ENCODE results near the gene GRK5. TPM values are rescaled to one million over a fixed set of nuclear protein-coding genes. Genes with fewer than 3 reads are reported as not detected.
A peak's percentile ranks its signal among the peaks of the same experiment; 100 is the strongest.

Gene GRK5
- total and polyA plus RNA-seq, 9 donors = 18.1 to 29.2 (median 23.8) TPM

DNA sequence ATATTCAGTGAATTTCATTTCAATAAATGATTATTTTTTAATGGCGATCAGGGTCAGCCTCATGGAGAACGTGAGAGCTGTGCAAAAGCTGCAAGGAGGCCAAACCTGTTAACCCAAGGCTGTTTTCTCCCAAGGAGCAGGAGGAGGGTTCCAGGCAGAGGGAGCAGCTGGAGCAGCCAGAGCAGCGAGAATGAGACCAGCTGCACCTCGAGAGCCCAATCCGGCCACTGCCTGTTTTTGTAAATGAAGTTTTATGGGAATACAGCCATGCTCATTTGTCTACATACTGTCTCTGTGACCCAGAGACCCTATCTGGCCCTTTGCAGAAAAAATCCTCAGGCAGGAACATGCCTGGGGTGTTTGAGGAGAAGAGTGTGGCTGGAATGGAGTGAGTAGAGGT is 104.9 kb downstream of the GRK5 start:
- no peak overlapping the region for H3K4me3 ChIP-seq (ENCODE audit: low read length)
- no peaks in the 10 kb centered on the region for H3K27me3 ChIP-seq (ENCODE audit: control insufficient read depth, insufficient read depth, low read length)
- H3K27ac ChIP-seq (ENCODE audit: low read length) = no peak overlapping the region
- no peaks in the 10 kb centered on the region for H3K9me3 ChIP-seq (replicated peaks; ENCODE audit: control insufficient read depth, low read depth, low read length)
- peak; percentile 54 for DNase-seq
- H3K36me3 ChIP-seq (ENCODE audit: control insufficient read depth, insufficient read depth, low read length) = no peaks in the 10 kb centered on the region
- peaks cover 44% of the 10 kb centered on the region for H3K4me1 ChIP-seq (ENCODE audit: control insufficient read depth, insufficient read depth, low read length)
- WGBS (ENCODE audit: insufficient coverage) = 29% methylated on average over 5 of the region's 5 CpGs

DNA sequence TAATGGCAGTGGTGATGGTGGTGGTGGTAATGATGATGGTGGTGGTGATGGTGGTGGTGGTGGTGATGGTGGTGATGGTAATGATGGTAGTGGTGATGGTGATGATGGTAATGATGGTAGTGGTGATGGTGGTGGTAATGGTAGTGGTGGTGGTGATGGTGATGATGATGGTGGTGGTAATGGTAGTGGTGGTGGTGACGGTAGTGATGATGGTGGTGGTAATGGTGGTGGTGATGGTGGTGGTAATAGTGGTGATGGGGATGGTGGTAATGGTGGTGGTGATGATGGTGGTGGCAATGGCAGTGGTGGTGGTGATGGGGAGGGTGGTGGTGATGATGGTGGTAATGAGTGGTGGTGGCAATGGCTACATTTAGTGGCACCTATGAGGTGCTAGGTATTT is 105.7 kb downstream of the GRK5 start:
- H3K4me3 ChIP-seq (ENCODE audit: low read length) = no peak overlapping the region
- no peak for DNase-seq
- no peaks in the 10 kb centered on the region for H3K9me3 ChIP-seq (replicated peaks; ENCODE audit: control insufficient read depth, low read depth, low read length)
- peaks cover 51% of the 10 kb centered on the region for H3K4me1 ChIP-seq (ENCODE audit: control insufficient read depth, insufficient read depth, low read length)
- no peaks in the 10 kb centered on the region for H3K36me3 ChIP-seq (ENCODE audit: control insufficient read depth, insufficient read depth, low read length)
- no CpG with 5 or more reads among the region's 1 CpG for WGBS (ENCODE audit: insufficient coverage)
- no peak overlapping the region for H3K27ac ChIP-seq (ENCODE audit: low read length)
- no peaks in the 10 kb centered on the region for H3K27me3 ChIP-seq (ENCODE audit: control insufficient read depth, insufficient read depth, low read length)

DNA sequence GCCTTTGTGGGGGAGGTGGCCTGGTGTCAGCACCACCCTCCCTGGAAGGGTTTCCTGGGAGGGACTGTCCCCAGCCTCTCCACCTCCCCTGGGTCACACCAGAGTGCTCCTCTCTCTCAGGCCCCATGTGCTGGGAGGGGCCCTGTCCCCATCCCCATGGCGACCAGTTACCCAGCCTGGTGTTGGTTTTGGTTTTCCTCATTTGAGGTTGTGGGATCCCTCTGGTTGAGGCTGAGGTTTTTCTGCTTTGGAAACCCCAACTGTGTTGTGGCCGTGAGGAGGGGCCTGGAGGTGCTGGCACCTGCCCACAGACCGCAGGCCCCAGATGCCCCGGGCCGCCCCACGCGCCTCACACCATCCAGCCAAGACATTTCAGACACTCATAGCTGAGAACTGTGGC is 106.3 kb downstream of the GRK5 start:
- Histone ChIP-seq H3K36me3 (ENCODE audit: control insufficient read depth, insufficient read depth, low read length) (no peaks in the 10 kb centered on the region), H3K9me3 (replicated peaks; ENCODE audit: control insufficient read depth, low read depth, low read length) (no peaks in the 10 kb centered on the region), H3K4me1 (ENCODE audit: control insufficient read depth, insufficient read depth, low read length) (peaks cover 52% of the 10 kb centered on the region), H3K27me3 (ENCODE audit: control insufficient read depth, insufficient read depth, low read length) (no peaks in the 10 kb centered on the region), H3K4me3 (ENCODE audit: low read length) (no peak overlapping the region), H3K27ac (ENCODE audit: low read length) (no peak overlapping the region)
- no CpG with 5 or more reads among the region's 7 CpGs for WGBS (ENCODE audit: insufficient coverage)
- DNase-seq = no peak

DNA sequence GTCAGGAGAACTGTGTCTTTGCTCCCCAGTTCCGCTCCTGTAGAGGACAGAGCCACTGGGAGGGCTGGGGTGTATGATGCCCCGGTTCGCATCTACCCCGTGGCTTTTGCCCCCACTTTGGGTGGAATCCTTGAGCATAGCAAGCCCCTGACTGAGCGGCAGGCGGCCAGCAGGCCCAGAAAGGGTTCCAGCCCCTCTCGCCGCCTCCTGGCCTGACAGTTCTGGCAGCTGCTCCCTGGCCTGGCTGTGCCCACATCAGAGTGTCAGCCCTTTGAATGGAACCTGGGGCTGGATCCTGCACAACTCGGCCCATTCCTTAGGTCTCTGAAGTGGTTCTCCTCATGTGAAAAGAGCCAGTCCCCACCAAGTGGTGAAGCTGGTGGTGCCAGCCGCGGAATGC is 106.7 kb downstream of the GRK5 start:
- Histone ChIP-seq H3K36me3 (ENCODE audit: control insufficient read depth, insufficient read depth, low read length) (no peaks in the 10 kb centered on the region), H3K27ac (ENCODE audit: low read length) (no peak overlapping the region), H3K4me3 (ENCODE audit: low read length) (no peak overlapping the region), H3K9me3 (replicated peaks; ENCODE audit: control insufficient read depth, low read depth, low read length) (no peaks in the 10 kb centered on the region), H3K27me3 (ENCODE audit: control insufficient read depth, insufficient read depth, low read length) (no peaks in the 10 kb centered on the region), H3K4me1 (ENCODE audit: control insufficient read depth, insufficient read depth, low read length) (peaks cover 56% of the 10 kb centered on the region)
- WGBS (ENCODE audit: insufficient coverage) = 82% methylated on average over 9 of the region's 11 CpGs
- no peak for DNase-seq

DNA sequence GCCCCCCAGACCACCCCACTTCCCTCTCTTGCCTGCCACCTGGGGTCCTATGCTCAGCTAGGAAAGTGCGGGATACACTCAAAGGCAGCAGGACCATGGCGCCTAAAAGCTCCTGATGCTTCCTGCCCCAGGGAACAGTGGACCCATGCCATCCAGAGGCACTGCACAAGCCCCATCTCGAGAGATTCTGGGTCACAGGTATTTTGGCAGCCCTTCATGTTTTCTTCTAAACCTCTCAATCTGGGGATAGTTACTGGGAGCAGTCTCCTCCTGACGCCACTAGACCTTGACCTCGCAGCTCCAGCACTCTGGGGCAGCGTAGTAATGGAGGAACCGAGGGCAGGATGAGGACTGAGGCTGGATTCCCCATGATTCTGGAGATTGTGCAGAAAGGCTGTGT is 107.1 kb downstream of the GRK5 start:
- H3K36me3 ChIP-seq (ENCODE audit: control insufficient read depth, insufficient read depth, low read length) = no peaks in the 10 kb centered on the region
- peaks cover 56% of the 10 kb centered on the region for H3K4me1 ChIP-seq (ENCODE audit: control insufficient read depth, insufficient read depth, low read length)
- no peaks in the 10 kb centered on the region for H3K27me3 ChIP-seq (ENCODE audit: control insufficient read depth, insufficient read depth, low read length)
- no peaks in the 10 kb centered on the region for H3K9me3 ChIP-seq (replicated peaks; ENCODE audit: control insufficient read depth, low read depth, low read length)
- no peak for DNase-seq
- 93% methylated on average over 6 of the region's 7 CpGs for WGBS (ENCODE audit: insufficient coverage)
- H3K27ac ChIP-seq (ENCODE audit: low read length) = no peak overlapping the region
- no peak overlapping the region for H3K4me3 ChIP-seq (ENCODE audit: low read length)

DNA sequence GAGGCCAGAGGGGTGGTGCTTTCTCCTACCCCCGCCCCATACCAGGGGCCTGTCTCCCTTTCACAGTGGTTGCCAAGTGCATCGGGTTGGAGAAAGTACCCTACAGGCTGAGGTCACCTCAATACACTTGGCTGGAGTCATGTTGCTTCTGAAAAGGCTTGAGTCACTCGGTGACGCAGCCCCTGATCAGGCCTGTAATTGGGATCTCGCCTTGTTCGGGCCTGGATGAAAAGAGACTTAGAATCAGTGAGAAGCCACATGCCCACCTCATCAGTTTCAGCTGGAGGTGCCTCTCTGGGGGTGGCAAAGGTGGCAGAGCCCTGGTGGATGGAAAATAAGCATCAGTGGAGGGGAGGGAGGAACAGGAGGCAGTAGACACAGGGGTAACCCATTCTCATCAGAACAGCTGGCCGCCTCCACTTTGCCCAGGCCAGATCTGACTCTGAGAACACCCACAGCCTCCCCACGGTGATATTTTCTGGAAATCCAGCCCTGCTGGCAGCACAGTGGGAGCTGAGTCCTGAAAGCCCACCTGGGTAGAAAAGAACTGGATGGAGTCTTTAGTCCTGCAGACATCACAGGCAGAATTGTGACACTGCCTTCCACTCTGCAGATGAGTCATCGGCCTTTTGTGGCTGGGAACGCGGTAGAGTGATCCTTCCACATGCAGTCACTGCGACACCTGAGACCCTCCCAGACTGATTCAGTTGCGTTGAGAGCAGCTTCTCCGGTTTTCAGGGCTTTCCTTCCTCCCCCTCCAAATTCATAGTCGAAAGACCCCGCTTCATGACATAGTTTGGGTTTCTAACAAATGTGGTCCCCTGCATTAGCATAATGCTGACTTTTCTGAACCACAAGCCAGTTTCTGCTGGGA is 108.0 kb downstream of the GRK5 start:
- DNase-seq = peak; percentile 32
- H3K36me3 ChIP-seq (ENCODE audit: control insufficient read depth, insufficient read depth, low read length) = no peaks in the 10 kb centered on the region
- H3K4me3 ChIP-seq (ENCODE audit: low read length) = no peak overlapping the region
- 47% methylated on average over 9 of the region's 16 CpGs for WGBS (ENCODE audit: insufficient coverage)
- H3K27ac ChIP-seq (ENCODE audit: low read length) = peak overlapping the region; percentile 13
- H3K4me1 ChIP-seq (ENCODE audit: control insufficient read depth, insufficient read depth, low read length) = peaks cover 52% of the 10 kb centered on the region
- H3K9me3 ChIP-seq (replicated peaks; ENCODE audit: control insufficient read depth, low read depth, low read length) = no peaks in the 10 kb centered on the region
- H3K27me3 ChIP-seq (ENCODE audit: control insufficient read depth, insufficient read depth, low read length) = no peaks in the 10 kb centered on the region

DNA sequence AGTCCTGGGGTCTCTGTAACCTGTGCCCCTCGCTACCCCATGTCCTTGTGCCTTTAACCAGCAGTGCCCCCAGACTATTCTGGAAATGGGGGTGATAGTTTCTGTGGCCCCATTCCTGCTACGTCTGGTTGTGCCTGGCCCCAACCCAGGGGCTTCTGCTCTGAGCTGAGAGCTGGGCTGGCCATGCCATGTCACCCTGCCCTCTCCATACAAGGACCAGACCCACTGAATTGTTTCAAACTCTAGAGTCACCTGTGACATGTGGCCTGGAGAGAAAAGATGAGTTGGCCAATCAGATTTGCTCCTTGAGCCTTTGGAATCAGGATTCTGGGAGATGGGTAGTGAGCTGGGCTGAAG is 108.6 kb downstream of the GRK5 start:
- Histone ChIP-seq H3K27me3 (ENCODE audit: control insufficient read depth, insufficient read depth, low read length) (no peaks in the 10 kb centered on the region), H3K36me3 (ENCODE audit: control insufficient read depth, insufficient read depth, low read length) (no peaks in the 10 kb centered on the region), H3K27ac (ENCODE audit: low read length) (no peak overlapping the region), H3K9me3 (replicated peaks; ENCODE audit: control insufficient read depth, low read depth, low read length) (no peaks in the 10 kb centered on the region), H3K4me3 (ENCODE audit: low read length) (no peak overlapping the region), H3K4me1 (ENCODE audit: control insufficient read depth, insufficient read depth, low read length) (peaks cover 52% of the 10 kb centered on the region)
- DNase-seq = no peak
- WGBS (ENCODE audit: insufficient coverage) = 100% methylated on average over 1 of the region's 2 CpGs

DNA sequence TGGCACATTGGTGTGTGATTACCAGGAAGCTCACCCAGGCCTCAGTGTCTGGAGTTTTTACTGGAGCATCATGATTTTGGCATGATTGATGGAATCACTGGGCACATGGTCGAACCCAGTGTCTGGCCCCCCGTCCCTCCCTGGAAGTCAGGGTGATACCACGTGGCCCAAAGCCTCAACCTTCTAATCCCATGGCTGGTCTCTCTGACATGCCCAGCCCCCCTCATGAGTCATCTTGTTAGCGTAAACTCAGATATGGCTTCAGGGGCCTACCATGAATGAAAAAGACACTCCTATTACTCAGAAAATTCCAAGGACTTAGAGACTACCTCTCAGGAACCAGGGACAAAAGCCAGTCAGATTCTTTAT is 109.3 kb downstream of the GRK5 start:
- no peaks in the 10 kb centered on the region for H3K36me3 ChIP-seq (ENCODE audit: control insufficient read depth, insufficient read depth, low read length)
- WGBS (ENCODE audit: insufficient coverage) = 57% methylated on average over 4 of the region's 4 CpGs
- no peaks in the 10 kb centered on the region for H3K9me3 ChIP-seq (replicated peaks; ENCODE audit: control insufficient read depth, low read depth, low read length)
- peak overlapping the region; percentile 47 for H3K27ac ChIP-seq (ENCODE audit: low read length)
- H3K4me3 ChIP-seq (ENCODE audit: low read length) = no peak overlapping the region
- no peaks in the 10 kb centered on the region for H3K27me3 ChIP-seq (ENCODE audit: control insufficient read depth, insufficient read depth, low read length)
- H3K4me1 ChIP-seq (ENCODE audit: control insufficient read depth, insufficient read depth, low read length) = peaks cover 52% of the 10 kb centered on the region
- peak; percentile 35 for DNase-seq

DNA sequence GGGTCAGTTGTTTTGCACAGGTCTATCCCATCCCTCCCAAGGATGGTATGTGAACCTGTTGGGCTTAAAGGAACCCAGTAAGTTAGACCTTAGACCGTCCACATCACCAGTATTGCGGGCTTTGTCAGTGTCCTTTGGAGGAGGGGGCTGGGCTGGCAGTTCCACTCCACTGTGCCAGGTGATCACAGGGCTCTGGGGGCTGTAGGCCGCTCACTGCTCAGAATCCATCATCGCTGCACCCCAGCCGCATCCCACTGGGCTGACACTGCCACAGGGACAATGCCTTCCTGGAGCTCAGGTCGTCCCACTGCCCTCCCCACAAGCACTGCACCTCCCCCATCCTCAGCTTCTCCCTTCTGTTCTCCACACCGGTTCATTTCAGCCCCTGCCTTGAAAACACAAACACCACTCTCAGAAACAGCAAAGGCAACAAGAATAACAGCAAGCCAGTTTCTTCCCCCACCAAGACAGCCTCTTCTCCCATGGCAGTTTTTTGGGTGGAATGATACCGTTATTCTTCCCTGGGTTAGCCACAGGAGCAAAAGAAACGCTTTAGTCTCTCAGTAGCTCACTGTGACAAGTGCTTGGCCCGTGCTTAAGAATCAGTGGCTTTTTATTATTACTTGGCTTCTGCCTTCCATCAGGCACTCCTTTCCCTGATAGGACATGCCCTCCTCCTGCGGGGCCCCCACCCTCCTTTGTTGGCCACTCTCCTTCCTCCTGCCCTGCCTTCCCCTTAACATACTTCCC is 111.2 kb downstream of the GRK5 start:
- Histone ChIP-seq H3K9me3 (replicated peaks; ENCODE audit: control insufficient read depth, low read depth, low read length) (no peaks in the 10 kb centered on the region), H3K27ac (ENCODE audit: low read length) (no peak overlapping the region), H3K27me3 (ENCODE audit: control insufficient read depth, insufficient read depth, low read length) (no peaks in the 10 kb centered on the region), H3K4me3 (ENCODE audit: low read length) (no peak overlapping the region), H3K36me3 (ENCODE audit: control insufficient read depth, insufficient read depth, low read length) (no peaks in the 10 kb centered on the region), H3K4me1 (ENCODE audit: control insufficient read depth, insufficient read depth, low read length) (peaks cover 43% of the 10 kb centered on the region)
- 49% methylated on average over 9 of the region's 11 CpGs for WGBS (ENCODE audit: insufficient coverage)
- DNase-seq = no peak

DNA sequence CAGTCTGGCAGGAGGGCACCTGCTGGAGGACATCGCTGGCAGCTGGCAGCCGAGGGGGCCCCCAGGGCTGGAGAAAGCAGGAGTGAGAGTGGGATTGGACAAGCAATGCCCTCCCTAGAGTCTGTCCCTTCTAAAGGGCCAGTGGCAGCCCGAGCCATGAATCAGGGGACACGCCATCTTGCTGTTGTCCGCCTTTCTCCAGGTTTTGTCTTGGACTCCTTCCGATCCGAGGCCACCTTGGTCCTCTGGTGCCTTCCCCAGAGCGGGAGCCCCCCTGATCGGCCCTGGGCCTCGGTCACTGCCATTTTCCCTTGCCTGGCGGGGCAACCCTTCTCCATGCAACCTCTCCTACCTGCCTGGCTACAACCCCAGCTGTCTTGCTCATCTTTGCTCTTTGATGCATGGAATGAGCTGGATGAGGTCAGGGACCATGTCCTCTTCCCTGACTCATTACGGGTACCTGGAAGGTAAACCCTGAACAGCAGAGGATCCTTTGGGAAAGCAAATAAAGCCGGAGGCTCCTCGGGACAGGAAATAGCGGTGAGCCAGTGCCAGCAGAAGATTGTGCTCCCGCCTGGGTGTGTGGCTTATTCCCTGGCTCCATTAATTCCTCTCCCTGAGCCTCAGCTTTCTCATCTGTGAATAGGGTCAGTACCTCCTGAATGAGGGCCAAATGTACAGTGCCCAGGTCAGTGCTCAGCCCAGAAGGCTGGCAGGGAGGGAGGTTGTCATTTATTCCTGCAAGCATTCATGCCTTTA is 112.0 kb downstream of the GRK5 start:
- WGBS (ENCODE audit: insufficient coverage) = 80% methylated on average over 11 of the region's 16 CpGs
- DNase-seq = no peak
- peaks cover 36% of the 10 kb centered on the region for H3K4me1 ChIP-seq (ENCODE audit: control insufficient read depth, insufficient read depth, low read length)
- H3K27me3 ChIP-seq (ENCODE audit: control insufficient read depth, insufficient read depth, low read length) = no peaks in the 10 kb centered on the region
- H3K4me3 ChIP-seq (ENCODE audit: low read length) = no peak overlapping the region
- no peak overlapping the region for H3K27ac ChIP-seq (ENCODE audit: low read length)
- no peaks in the 10 kb centered on the region for H3K9me3 ChIP-seq (replicated peaks; ENCODE audit: control insufficient read depth, low read depth, low read length)
- H3K36me3 ChIP-seq (ENCODE audit: control insufficient read depth, insufficient read depth, low read length) = no peaks in the 10 kb centered on the region

Measured in muscle of leg (tissue), 11 donors.